IPS-20b (cell line): ENCODE results near the gene PDE11A.
"Not testable (repeated sequence)": the region's sequence is repeated elsewhere in the genome, so short reads cannot be mapped to it uniquely, and the experiment has no call there.

ENCODE experiments used
- H3K27ac ChIP-seq: one replicate; pipeline ENCODE4 v1.5.1; 2013; ENCODE audit warnings: low read length
- H3K27me3 ChIP-seq: 2 replicates; pipeline ENCODE4 v1.6.1; 2013; ENCODE audit warnings: mild to moderate bottlenecking, low read length, inconsistent platforms; ENCODE audit not compliant: insufficient read depth
- H3K36me3 ChIP-seq: 2 replicates; pipeline ENCODE4 v1.6.1; 2013; ENCODE audit warnings: low read depth, mild to moderate bottlenecking, inconsistent platforms, low read length, moderate library complexity; ENCODE audit not compliant: insufficient read depth
- H3K4me1 ChIP-seq: 2 replicates; pipeline ENCODE4 v1.6.1; 2013; ENCODE audit warnings: mild to moderate bottlenecking, control low read depth, inconsistent platforms, low read length, moderate library complexity; ENCODE audit not compliant: insufficient read depth
- H3K4me3 ChIP-seq: 2 replicates; pipeline ENCODE4 v1.5.1; 2013; ENCODE audit warnings: mild to moderate bottlenecking, low read length, inconsistent platforms
- H3K9ac ChIP-seq: 2 replicates; pipeline ENCODE4 v1.6.1; 2013; ENCODE audit warnings: low read depth, mild to moderate bottlenecking, inconsistent platforms, low read length, moderate library complexity
- H3K9me3 ChIP-seq: 2 replicates; pipeline ENCODE4 v1.6.1; 2013; ENCODE audit warnings: mild to moderate bottlenecking, low read depth, low read length, inconsistent platforms; ENCODE audit not compliant: insufficient read depth

The PDE11A gene

DNA sequence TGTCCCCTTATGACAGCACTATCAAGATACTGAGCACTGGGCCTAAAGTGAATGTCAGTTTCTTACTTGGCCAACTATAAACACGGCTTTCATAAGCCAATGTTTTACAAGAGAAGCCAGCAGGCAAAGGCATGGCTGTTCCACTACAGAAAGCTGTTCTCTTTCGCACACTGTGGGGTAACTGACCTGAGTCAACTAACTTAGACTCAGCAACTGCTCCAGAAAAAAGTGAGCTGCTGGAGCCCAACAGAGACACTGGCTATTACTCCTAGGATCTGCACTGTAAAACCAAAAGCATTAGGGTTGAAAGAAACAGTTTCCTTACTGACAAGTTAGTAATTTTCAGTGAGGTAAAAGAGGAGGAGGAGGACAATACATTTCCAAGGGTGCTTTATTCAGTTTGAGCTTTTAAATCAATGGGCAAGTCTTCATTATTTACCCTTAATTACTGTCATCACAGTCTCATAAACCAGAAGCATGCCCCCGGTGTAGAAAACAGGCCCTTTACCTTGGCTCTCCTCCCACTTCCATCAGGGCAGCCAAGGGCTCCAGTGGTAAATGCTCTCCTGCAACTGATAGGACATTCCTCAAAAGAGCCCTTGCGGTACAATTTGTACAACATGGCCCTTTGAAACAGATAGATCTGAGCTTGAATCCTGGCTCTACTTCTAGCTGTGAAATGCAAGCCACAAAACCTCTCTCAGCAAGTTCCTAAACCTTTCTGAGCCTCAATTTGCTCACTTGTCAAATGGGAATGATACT, 275.7 kb downstream of the PDE11A start:
- no peaks in the 10 kb centered on the region for H3K9me3 ChIP-seq
- no peak overlapping the region for H3K4me3 ChIP-seq
- H3K27me3 ChIP-seq = no peaks in the 10 kb centered on the region
- no peak overlapping the region for H3K27ac ChIP-seq
- no peaks in the 10 kb centered on the region for H3K36me3 ChIP-seq
- no peak overlapping the region for H3K9ac ChIP-seq
- peaks cover 14% of the 10 kb centered on the region; the same call in 1 of the 2 replicates for H3K4me1 ChIP-seq

DNA sequence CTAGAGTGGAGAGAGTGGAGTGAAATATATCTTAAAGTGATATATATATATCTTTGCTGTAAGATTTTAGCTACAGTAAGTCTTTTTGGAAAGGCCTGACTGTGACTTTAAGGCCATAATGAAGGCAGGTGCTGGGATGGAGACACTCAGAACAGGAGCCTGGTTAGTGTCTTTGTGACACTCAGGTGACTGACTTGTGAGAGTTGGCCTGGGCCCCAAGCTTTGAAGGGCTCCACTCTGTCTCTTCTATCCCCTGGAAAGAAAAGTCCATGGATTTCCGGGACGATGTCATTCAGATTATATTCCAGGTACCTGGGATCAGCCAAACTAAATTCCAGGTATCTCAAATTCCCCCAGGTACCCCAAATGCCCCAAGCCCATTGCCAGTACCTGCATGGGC, 276.6 kb downstream of the PDE11A start:
- H3K9ac ChIP-seq = no peak overlapping the region
- H3K9me3 ChIP-seq = no peaks in the 10 kb centered on the region
- H3K4me1 ChIP-seq = peaks cover 14% of the 10 kb centered on the region; the same call in 1 of the 2 replicates
- H3K27ac ChIP-seq = no peak overlapping the region
- no peaks in the 10 kb centered on the region for H3K36me3 ChIP-seq
- H3K4me3 ChIP-seq = no peak overlapping the region
- H3K27me3 ChIP-seq = no peaks in the 10 kb centered on the region

DNA sequence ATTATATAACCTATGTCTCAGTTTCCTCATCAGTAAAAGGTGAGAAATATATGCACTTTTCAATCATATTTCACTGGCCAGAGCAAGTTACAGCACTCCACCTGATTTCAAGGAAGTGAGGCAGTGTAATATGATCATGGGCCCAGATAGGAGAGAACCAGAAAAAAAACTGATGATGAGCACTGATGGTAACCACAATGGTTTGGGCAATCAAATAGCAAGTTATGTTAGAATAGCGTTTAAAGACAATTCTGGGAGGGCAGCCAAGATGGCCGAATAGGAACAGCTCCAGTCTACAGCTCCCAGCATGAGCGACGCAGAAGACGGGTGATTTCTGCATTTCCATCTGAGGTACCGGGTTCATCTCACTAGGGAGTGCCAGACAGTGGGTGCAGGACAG, 287.4 kb downstream of the PDE11A start:
- H3K27ac ChIP-seq, H3K27me3 ChIP-seq, H3K4me3 ChIP-seq, H3K36me3 ChIP-seq, H3K9ac ChIP-seq, H3K4me1 ChIP-seq, H3K9me3 ChIP-seq: not testable (repeated sequence)

DNA sequence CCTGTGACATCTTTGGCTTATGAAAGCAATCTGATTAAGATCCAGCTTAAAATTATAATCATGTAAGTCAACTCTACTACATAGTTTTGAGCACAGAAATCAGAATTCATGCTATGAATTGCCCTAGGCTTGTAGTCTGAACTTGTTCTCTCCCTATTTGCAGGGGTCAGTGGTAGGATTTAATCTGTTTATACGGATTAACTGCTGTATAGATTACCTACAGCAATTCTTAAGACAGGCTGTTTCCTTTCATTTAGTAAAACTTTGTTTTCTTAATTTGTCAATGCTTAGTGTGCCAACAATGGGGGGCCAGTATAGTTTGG, 287.9 kb downstream of the PDE11A start:
- Histone ChIP-seq H3K27ac (no peak overlapping the region), H3K9ac (no peak overlapping the region)

DNA sequence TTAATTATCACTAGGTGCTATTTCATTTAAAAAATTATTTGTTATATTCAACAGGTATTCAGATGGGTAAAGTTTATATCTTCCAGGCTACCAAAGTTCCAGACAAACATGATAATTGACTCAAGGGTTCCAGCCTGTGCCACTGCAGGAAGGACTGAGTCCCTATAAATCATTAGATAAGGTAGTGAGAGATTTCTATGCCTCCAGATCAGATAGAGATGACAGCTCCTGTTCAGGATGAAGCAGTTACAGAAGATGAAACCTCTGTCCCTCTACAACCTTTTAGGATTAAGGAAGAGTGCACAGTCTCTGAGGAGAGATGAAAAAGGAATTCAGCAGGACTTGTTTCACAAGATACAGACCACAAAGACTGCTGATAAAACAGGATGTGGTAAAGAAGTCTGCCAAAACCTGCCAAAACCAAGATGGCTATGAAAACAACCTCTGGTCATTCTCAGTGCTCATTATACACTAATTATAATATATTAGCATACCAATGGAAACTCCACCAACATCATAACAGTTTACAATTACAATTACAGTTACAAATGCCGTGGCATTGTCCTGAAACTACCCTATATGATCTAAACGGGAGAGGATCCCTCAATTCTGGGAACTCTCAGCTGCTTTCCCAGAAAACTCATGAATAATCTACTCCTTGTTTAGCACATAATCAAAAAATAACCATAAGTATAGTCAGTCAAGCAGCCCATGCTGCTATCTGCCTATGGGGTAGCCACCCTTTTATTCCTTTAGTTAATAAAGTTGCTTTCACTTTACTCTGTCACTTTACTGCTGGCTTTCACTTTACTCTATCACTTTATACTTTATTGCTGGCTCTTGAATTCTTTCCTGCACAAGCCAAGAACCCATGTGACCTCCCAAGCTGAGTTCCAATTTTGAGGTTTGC, 288.5 kb downstream of the PDE11A start:
- Histone ChIP-seq H3K4me3 (no peak overlapping the region), H3K4me1 (no peaks in the 10 kb centered on the region), H3K27me3 (no peaks in the 10 kb centered on the region), H3K36me3 (no peaks in the 10 kb centered on the region), H3K9ac (no peak overlapping the region), H3K9me3 (no peaks in the 10 kb centered on the region), H3K27ac (no peak overlapping the region)

More for the DNA sequence above, 287.9 kb downstream of the PDE11A start:
- no peak overlapping the region for H3K4me3 ChIP-seq
- H3K36me3 ChIP-seq = no peaks in the 10 kb centered on the region
- no peaks in the 10 kb centered on the region for H3K27me3 ChIP-seq
- H3K9me3 ChIP-seq = no peaks in the 10 kb centered on the region
- H3K4me1 ChIP-seq = no peaks in the 10 kb centered on the region

DNA sequence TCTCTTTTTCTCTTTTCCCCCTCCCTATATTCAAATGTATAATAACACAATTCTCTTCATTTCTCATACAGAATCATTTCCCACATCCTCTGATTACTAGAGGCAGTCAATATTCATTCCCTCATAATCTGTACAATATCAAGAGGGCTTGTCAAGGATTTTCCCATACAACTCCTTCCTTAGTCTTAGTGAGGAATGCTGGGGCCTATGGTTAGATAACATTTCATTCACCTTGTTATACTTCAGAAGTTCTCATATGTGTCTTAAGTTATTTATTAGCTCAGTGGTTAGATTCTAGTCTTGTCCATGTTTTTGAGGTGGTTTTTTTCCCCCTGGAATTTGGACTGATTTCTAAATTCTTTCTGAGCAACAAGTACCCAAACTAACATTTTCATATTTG, 289.5 kb downstream of the PDE11A start:
- Histone ChIP-seq H3K36me3 (no peaks in the 10 kb centered on the region), H3K9ac (no peak overlapping the region)

DNA sequence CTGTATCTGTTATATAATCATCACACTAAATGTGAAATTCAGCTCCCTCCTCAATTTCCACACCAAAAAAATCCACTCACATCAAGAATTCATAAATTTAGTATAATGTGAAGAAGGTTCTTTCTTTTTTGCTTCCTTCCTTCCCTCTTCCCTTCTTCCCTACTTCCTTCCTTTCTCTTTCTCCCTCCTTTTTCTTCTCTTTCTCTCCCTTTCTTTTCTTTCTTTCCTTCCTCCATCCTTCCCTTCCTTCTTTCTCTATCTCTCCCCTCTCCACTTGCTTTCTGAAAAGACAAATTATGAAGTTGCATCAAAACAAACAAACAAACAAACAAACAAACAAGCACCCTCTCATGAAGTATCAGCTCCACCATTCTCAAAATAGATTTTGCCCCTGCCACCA, 290.0 kb downstream of the PDE11A start:
- no peak overlapping the region for H3K9ac ChIP-seq
- H3K36me3 ChIP-seq = no peaks in the 10 kb centered on the region
- no peaks in the 10 kb centered on the region for H3K9me3 ChIP-seq
- no peak overlapping the region for H3K27ac ChIP-seq
- no peaks in the 10 kb centered on the region for H3K27me3 ChIP-seq
- H3K4me3 ChIP-seq = no peak overlapping the region
- H3K4me1 ChIP-seq = no peaks in the 10 kb centered on the region

More for the DNA sequence above, 289.5 kb downstream of the PDE11A start:
- H3K4me3 ChIP-seq = no peak overlapping the region
- no peaks in the 10 kb centered on the region for H3K27me3 ChIP-seq
- H3K4me1 ChIP-seq = no peaks in the 10 kb centered on the region
- no peak overlapping the region for H3K27ac ChIP-seq
- no peaks in the 10 kb centered on the region for H3K9me3 ChIP-seq

DNA sequence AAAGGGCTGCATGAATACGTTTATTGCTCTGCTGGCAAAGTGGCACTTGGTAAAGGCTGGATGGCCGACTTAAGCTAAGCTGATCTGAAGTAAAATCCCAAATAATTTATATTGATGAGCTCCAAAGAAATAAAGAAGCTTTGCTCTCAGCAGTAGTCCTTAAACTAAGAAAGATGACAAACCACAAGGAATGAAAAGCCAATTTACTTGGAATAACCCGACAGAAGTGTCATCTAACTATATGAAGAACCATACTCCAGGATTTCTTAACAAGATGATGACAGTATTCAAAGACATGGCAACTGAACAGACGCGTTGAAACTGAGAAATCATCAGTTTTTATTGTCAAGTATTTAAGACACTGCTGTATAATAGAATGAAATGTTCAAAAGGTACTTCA, 294.1 kb downstream of the PDE11A start:
- H3K27me3 ChIP-seq = no peaks in the 10 kb centered on the region
- no peaks in the 10 kb centered on the region for H3K4me1 ChIP-seq
- H3K9ac ChIP-seq = no peak overlapping the region
- no peaks in the 10 kb centered on the region for H3K9me3 ChIP-seq
- no peaks in the 10 kb centered on the region for H3K36me3 ChIP-seq
- no peak overlapping the region for H3K4me3 ChIP-seq
- H3K27ac ChIP-seq = no peak overlapping the region

DNA sequence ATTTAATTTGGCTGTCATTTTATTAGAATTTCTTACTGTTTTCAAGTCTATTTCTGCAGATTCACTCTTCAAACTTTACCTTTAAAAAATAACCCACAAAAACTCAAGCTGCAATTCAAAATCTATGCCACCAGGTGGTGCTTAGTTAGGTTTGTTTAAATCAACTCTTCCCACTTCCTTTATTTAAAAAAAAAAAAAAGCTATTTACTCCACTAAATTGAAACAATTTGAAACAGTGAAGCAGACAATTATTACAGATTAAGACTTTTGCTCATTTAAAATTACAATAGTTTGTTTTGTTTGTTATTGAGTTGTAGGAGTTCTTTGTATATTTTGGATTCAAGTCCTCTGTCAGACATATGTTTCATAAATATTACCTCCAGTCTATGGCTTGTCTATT, 300.0 kb downstream of the PDE11A start:
- Histone ChIP-seq H3K27ac (no peak overlapping the region), H3K4me3 (no peak overlapping the region), H3K36me3 (no peaks in the 10 kb centered on the region), H3K27me3 (no peaks in the 10 kb centered on the region), H3K9me3 (no peaks in the 10 kb centered on the region), H3K4me1 (no peaks in the 10 kb centered on the region), H3K9ac (no peak overlapping the region)

DNA sequence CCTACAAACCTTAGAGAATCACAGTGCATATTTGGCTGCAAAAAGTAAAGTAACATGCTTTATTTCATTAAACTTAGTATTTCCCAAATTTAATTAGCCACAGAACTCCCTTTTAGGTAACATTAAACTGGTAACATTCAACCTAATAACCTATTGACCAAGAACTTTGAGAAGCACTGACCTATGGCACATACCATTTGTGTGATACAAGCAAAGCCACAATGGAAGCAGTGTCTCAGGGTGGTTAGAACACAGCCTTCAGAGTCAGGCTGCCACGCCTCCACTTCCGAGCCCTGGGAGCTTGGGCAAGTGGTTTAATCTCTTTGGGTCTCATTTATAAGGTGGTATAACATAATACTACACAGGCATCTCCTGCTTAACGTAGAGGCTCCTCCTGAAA, 301.4 kb downstream of the PDE11A start:
- Histone ChIP-seq H3K4me1 (no peaks in the 10 kb centered on the region), H3K27me3 (no peaks in the 10 kb centered on the region), H3K9me3 (no peaks in the 10 kb centered on the region), H3K4me3 (no peak overlapping the region), H3K36me3 (no peaks in the 10 kb centered on the region), H3K27ac (no peak overlapping the region), H3K9ac (no peak overlapping the region)

DNA sequence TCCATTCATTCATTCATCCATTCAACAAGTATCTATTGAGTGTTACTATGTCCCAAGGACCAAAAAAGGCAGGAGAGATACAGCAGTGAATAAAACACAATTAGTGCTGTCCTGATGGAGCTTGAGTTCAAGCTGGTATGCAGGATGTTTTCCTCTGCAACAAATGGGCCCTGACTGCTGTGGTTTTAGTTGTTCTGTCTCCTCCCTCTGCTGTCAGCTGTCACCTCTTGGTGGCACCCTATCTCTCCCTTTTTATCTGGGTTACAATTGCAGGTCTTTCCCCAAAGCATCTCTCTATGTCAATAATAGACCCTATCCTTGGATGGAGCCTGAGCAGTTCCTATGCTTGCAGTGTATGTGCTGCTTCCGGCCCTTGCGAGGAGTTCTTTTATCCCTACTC, 304.8 kb downstream of the PDE11A start:
- Histone ChIP-seq H3K27me3 (peaks cover 8% of the 10 kb centered on the region), H3K9me3 (no peaks in the 10 kb centered on the region; the same call in 1 of the 2 replicates), H3K27ac (no peak overlapping the region), H3K4me3 (no peak overlapping the region), H3K36me3 (no peaks in the 10 kb centered on the region), H3K4me1 (peaks cover 3% of the 10 kb centered on the region; the same call in 1 of the 2 replicates), H3K9ac (no peak overlapping the region)

DNA sequence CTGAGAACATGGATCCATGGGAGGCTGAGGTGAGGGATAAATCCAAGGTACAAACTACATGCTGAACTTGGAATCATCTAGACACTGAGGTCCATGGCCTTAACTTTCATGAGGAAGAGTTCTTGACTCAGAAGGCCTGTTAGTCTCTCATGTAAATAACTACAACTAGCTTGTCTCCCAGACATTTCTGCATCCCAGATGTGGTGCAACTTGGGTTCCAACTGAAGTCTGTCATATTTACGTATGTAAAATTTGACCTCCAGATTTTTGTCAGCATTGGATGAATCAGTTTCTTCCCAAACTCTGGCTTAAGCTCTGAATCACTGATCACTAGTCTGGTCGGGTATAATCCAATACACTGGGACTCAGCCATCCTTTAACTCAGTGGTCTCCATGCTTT, 306.9 kb downstream of the PDE11A start:
- H3K4me3 ChIP-seq = no peak overlapping the region
- peaks cover 3% of the 10 kb centered on the region; the same call in 1 of the 2 replicates for H3K4me1 ChIP-seq
- no peaks in the 10 kb centered on the region for H3K36me3 ChIP-seq
- peaks cover 24% of the 10 kb centered on the region for H3K27me3 ChIP-seq
- no peak overlapping the region for H3K27ac ChIP-seq
- H3K9ac ChIP-seq = no peak overlapping the region
- H3K9me3 ChIP-seq = no peaks in the 10 kb centered on the region; the same call in 1 of the 2 replicates
